ENCODE results near the gene SMARCAL1. TPM values are rescaled to one million over a fixed set of nuclear protein-coding genes. Genes with fewer than 3 reads are reported as not detected.
A peak's percentile ranks its signal among the peaks of the same experiment; 100 is the strongest.

SMARCAL1 gene
- total and polyA plus RNA-seq, 2 of the 13 experiments (the other 11 are each of a cell fraction or from before 2014, with no cell fraction given), result 12.7 to 21.3 TPM

DNA sequence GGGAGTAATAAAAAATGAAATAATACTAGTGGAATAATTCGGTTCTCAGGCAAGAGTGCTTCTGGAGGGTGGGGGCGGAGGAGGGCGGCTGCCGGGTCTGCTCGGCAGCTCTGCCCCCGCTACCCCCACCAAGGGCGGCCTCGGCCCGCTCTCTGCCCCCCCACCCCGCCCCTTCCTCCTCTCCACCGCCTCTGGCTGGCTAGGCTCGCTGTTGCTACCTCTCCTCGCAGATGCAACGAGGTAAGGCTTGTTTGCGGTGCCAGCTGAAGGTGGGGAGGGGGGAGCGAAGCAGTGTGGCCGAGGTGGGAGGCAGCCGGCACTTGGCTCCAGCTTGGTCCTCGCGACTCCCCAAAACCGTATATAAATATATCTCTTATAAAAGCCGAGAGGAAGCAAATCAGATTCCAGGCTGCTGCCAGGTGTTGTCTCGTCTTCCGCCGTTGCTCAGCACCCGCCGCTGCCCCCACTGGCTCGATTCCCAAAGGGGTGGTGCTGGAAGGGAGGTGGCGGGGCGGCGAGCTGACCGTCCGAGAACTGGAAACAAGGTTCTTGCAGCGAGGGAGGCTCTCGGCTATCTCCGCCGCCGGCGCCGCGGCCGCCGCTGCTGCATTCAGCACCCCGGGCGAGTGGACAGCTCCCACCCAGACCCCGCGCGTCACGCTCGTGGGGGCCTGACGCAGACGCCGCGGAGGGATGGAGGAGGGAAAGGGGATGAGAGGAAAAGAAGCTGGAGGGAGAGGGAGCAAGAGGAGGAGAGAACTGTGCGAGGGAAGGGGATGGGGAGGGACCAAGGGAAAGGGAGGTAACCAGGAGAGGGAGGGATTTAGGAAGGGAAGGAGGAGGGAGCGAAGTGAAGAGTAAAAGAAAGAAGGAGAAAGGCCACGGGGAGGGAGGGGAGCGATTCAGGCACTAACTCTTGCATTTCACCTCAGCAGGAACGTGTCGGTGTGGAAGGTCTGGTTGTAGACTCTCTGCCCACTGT is 40.3 kb upstream of the SMARCAL1 start, which contains the start of gene MARCHF4 (continued):
- TF ChIP-seq, protein P1, sequence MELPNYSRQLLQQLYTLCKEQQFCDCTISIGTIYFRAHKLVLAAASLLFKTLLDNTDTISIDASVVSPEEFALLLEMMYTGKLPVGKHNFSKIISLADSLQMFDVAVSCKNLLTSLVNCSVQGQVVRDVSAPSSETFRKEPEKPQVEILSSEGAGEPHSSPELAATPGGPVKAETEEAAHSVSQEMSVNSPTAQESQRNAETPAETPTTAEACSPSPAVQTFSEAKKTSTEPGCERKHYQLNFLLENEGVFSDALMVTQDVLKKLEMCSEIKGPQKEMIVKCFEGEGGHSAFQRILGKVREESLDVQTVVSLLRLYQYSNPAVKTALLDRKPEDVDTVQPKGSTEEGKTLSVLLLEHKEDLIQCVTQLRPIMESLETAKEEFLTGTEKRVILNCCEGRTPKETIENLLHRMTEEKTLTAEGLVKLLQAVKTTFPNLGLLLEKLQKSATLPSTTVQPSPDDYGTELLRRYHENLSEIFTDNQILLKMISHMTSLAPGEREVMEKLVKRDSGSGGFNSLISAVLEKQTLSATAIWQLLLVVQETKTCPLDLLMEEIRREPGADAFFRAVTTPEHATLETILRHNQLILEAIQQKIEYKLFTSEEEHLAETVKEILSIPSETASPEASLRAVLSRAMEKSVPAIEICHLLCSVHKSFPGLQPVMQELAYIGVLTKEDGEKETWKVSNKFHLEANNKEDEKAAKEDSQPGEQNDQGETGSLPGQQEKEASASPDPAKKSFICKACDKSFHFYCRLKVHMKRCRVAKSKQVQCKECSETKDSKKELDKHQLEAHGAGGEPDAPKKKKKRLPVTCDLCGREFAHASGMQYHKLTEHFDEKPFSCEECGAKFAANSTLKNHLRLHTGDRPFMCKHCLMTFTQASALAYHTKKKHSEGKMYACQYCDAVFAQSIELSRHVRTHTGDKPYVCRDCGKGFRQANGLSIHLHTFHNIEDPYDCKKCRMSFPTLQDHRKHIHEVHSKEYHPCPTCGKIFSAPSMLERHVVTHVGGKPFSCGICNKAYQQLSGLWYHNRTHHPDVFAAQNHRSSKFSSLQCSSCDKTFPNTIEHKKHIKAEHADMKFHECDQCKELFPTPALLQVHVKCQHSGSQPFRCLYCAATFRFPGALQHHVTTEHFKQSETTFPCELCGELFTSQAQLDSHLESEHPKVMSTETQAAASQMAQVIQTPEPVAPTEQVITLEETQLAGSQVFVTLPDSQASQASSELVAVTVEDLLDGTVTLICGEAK (IDR thresholded peaks at IDR 0.05), result no peak
- TF ChIP-seq, protein P1 (CRISPR knock-in tag; IDR thresholded peaks at IDR 0.05), result peak; percentile 90
- no peak for TF ChIP-seq ZNF513 (CRISPR knock-in tag; conservative IDR thresholded peaks at IDR 0.05)
- TF ChIP-seq, protein P2, sequence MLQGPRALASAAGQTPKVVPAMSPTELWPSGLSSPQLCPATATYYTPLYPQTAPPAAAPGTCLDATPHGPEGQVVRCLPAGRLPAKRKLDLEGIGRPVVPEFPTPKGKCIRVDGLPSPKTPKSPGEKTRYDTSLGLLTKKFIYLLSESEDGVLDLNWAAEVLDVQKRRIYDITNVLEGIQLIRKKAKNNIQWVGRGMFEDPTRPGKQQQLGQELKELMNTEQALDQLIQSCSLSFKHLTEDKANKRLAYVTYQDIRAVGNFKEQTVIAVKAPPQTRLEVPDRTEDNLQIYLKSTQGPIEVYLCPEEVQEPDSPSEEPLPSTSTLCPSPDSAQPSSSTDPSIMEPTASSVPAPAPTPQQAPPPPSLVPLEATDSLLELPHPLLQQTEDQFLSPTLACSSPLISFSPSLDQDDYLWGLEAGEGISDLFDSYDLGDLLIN (CRISPR knock-in tag; IDR thresholded peaks at IDR 0.05; ENCODE audit: borderline replicate concordance), result no peak; the same call in 1 of the 2 replicates
- TF ChIP-seq NFYB (CRISPR knock-in tag; IDR thresholded peaks at IDR 0.05), result peak; percentile 39; the same call in 1 of the 2 replicates
- TF ChIP-seq ARID2 (CRISPR knock-in tag; IDR thresholded peaks at IDR 0.05; ENCODE audit: borderline replicate concordance), result peak; percentile 99
- TF ChIP-seq GFI1 (CRISPR knock-in tag; IDR thresholded peaks at IDR 0.05; ENCODE audit: borderline replicate concordance), result peak; percentile 66; the same call in 1 of the 2 replicates
- TF ChIP-seq, protein P3, sequence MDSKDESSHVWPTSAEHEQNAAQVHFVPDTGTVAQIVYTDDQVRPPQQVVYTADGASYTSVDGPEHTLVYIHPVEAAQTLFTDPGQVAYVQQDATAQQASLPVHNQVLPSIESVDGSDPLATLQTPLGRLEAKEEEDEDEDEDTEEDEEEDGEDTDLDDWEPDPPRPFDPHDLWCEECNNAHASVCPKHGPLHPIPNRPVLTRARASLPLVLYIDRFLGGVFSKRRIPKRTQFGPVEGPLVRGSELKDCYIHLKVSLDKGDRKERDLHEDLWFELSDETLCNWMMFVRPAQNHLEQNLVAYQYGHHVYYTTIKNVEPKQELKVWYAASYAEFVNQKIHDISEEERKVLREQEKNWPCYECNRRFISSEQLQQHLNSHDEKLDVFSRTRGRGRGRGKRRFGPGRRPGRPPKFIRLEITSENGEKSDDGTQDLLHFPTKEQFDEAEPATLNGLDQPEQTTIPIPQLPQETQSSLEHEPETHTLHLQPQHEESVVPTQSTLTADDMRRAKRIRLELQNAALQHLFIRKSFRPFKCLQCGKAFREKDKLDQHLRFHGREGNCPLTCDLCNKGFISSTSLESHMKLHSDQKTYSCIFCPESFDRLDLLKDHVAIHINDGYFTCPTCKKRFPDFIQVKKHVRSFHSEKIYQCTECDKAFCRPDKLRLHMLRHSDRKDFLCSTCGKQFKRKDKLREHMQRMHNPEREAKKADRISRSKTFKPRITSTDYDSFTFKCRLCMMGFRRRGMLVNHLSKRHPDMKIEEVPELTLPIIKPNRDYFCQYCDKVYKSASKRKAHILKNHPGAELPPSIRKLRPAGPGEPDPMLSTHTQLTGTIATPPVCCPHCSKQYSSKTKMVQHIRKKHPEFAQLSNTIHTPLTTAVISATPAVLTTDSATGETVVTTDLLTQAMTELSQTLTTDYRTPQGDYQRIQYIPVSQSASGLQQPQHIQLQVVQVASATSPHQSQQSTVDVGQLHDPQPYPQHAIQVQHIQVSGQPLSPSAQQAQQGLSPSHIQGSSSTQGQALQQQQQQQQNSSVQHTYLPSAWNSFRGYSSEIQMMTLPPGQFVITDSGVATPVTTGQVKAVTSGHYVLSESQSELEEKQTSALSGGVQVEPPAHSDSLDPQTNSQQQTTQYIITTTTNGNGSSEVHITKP (CRISPR knock-in tag; IDR thresholded peaks at IDR 0.05; ENCODE audit: low read depth), result peak; percentile 62; the same call in 1 of the 2 replicates
- peak; percentile 78; the same call in 1 of the 2 replicates for TF ChIP-seq NR3C1 (CRISPR knock-in tag; IDR thresholded peaks at IDR 0.05)
- TF ChIP-seq SOX13 (IDR thresholded peaks at IDR 0.05), result no peak
- TF ChIP-seq SOX13 (CRISPR knock-in tag; conservative IDR thresholded peaks at IDR 0.05 in 1 of 2, IDR thresholded peaks at IDR 0.05 in 1 of 2), result peak in 1 of 2 experiments; percentile 68; a peak in 2 of 4 replicates
